A549 (cell line): ENCODE measurements around the gene PDZD2. TPM values are rescaled to one million over a fixed set of nuclear protein-coding genes. Genes with fewer than 3 reads are reported as not detected.

Source experiments
- ATAC-seq, 2 experiments: fragments of 200-7000 bp in 1 of 2; fragments of >200 bp in 1 of 2; cut with Nextera tagmentation in 1 of 2; cut with Tn5 transposase in 1 of 2; 3 replicates each; pipeline versions ENCODE4 v1.8.0 to v1.9.1; 2018 to 2020; ENCODE audit warnings: mild to moderate bottlenecking in 1 of 2, moderate library complexity in 1 of 2
- CTCF ChIA-PET: fragments of 300-600 bp; sonication (Branson Sonifier 250); formaldehyde crosslinking; extraction: SDS; loops from one replicate; lab custom pipeline; 2021; ENCODE audit warnings: antibody characterized with exemption, inconsistent platforms; lab: Yijun Ruan, JAX
- POLR2A ChIA-PET: fragments of 350-600 bp; formaldehyde crosslinking; extraction: SDS; loops from one replicate; lab custom pipeline; 2021; ENCODE audit warnings: antibody characterized with exemption, inconsistent platforms; lab: Yijun Ruan, JAX
- DNase-seq, 2 experiments: peaks; one replicate each; pipeline versions ENCODE4 v3.0.0 to v3.0.0-alpha.2; 2011 to 2016; ENCODE audit warnings: low read depth in 1 of 2, low spot score in 1 of 2
- FAIRE-seq: peaks from 2 replicates; lab custom pipeline; 2011; peaks lifted over from hg19 to GRCh38; lab: Jason Lieb, UNC
- H3K27ac ChIP-seq, 2 experiments: fragments of >200 bp; sonication (Bioruptor Twin); formaldehyde crosslinking; 3 replicates each; pipeline ENCODE4 v1.5.1; 2016 to 2017
- H3K4me1 ChIP-seq: fragments of >200 bp; sonication (Bioruptor Twin); formaldehyde crosslinking; 3 replicates; pipeline ENCODE4 v1.6.1; 2016
- H3K4me2 ChIP-seq: fragments of >200 bp; sonication (Bioruptor Twin); formaldehyde crosslinking; 3 replicates; pipeline ENCODE4 v1.6.1; 2016
- H3K4me3 ChIP-seq: fragments of >200 bp; sonication (Bioruptor Twin); formaldehyde crosslinking; 3 replicates; pipeline ENCODE4 v1.5.1; 2016
- H3K9me3 ChIP-seq: fragments of >200 bp; sonication (Bioruptor Twin); formaldehyde crosslinking; 3 replicates; pipeline ENCODE4 v1.6.1; 2016
- CBX2 ChIP-seq: fragments of 200-600 bp; sonication (generic); IDR thresholded peaks from 2 replicates; pipeline ENCODE4 v1.6.1; 2016; ENCODE audit warnings: low read depth, mild to moderate bottlenecking, borderline replicate concordance
- CEBPB ChIP-seq, 2 experiments: fragments of >200 bp in 1 of 2; sonication (Bioruptor Twin) in 1 of 2; formaldehyde crosslinking in 1 of 2; IDR thresholded peaks; 2 replicates each; pipeline ENCODE4 v1.6.1; 2012 to 2016
- CTCF ChIP-seq: fragments of >200 bp; sonication (Bioruptor Twin); formaldehyde crosslinking; IDR thresholded peaks from 3 replicates; pipeline ENCODE4 v1.5.1; 2016
- ELK1 ChIP-seq: fragments of 150-350 bp; IDR thresholded peaks from 2 replicates; pipeline ENCODE4 v1.6.1; 2014; ENCODE audit warnings: low read depth, mild to moderate bottlenecking, low read length
- EP300 ChIP-seq, 2 experiments: fragments of >200 bp; sonication (Bioruptor Twin); formaldehyde crosslinking; IDR thresholded peaks; 2 replicates in 1 of 2; 3 replicates in 1 of 2; pipeline ENCODE4 v1.6.1; 2016 to 2017
- ESRRA ChIP-seq: fragments of 150-350 bp; IDR thresholded peaks from 2 replicates; pipeline ENCODE4 v1.6.1; 2014; ENCODE audit warnings: mild to moderate bottlenecking, low read length, borderline replicate concordance
- FOSB ChIP-seq: fragments of 250-450 bp; sonication (Bioruptor Pico); IDR thresholded peaks from 2 replicates; pipeline ENCODE4 v1.5.0; 2020; ENCODE audit warnings: mild to moderate bottlenecking, moderate library complexity
- FOSL2 ChIP-seq, 2 experiments: fragments of 450-650 bp in 1 of 2; fragments of >200 bp in 1 of 2; sonication (Bioruptor Twin) in 1 of 2; formaldehyde crosslinking; IDR thresholded peaks; 2 replicates each; pipeline versions ENCODE4 v1.5.0 to v1.6.1; 2016 to 2020; ENCODE audit warnings: mild to moderate bottlenecking in 1 of 2, moderate library complexity in 1 of 2
- FOXS1 ChIP-seq: fragments of 250-450 bp; sonication (Bioruptor Pico); IDR thresholded peaks from 2 replicates; pipeline ENCODE4 v1.5.0; 2020; ENCODE audit warnings: mild to moderate bottlenecking, moderate library complexity
- GATA3 ChIP-seq: IDR thresholded peaks from 2 replicates; pipeline ENCODE4 v1.6.1; 2012; ENCODE audit warnings: borderline replicate concordance
- HEYL ChIP-seq: fragments of 250-450 bp; sonication (Bioruptor Pico); IDR thresholded peaks from 2 replicates; pipeline ENCODE4 v1.8.0; 2021; ENCODE audit warnings: mild to moderate bottlenecking, moderate library complexity
- HMGXB4 ChIP-seq: fragments of 250-450 bp; sonication (Bioruptor Pico); IDR thresholded peaks from 2 replicates; pipeline ENCODE4 v1.5.0; 2021; ENCODE audit warnings: mild to moderate bottlenecking, moderate library complexity, borderline replicate concordance
- HOXB5 ChIP-seq: fragments of 250-450 bp; sonication (Bioruptor Pico); IDR thresholded peaks from 2 replicates; pipeline ENCODE4 v1.5.0; 2020; ENCODE audit warnings: mild to moderate bottlenecking, moderate library complexity
- JUN ChIP-seq, 2 experiments: fragments of >200 bp; sonication (Bioruptor Twin); formaldehyde crosslinking; IDR thresholded peaks; 2 replicates in 1 of 2; 3 replicates in 1 of 2; pipeline ENCODE4 v1.6.1; 2016 to 2017
- JUNB ChIP-seq: fragments of >200 bp; sonication (Bioruptor Twin); formaldehyde crosslinking; IDR thresholded peaks from 2 replicates; pipeline ENCODE4 v1.6.1; 2016
- MAFK ChIP-seq: fragments of 450-650 bp; IDR thresholded peaks from 2 replicates; pipeline ENCODE4 v1.6.1; 2014; ENCODE audit not compliant: partially characterized antibody
- MAZ ChIP-seq: fragments of 150-350 bp; IDR thresholded peaks from 2 replicates; pipeline ENCODE4 v1.6.1; 2014; ENCODE audit warnings: antibody characterized with exemption, low read depth, low read length, borderline replicate concordance
- NFE2L2 ChIP-seq: fragments of 150-350 bp; conservative IDR thresholded peaks from 2 replicates; pipeline ENCODE4 v1.6.1; 2014; ENCODE audit warnings: low read length
- PHF8 ChIP-seq: fragments of 200-600 bp; sonication (generic); IDR thresholded peaks from 2 replicates; pipeline ENCODE4 v1.6.1; 2016; ENCODE audit warnings: low read depth, mild to moderate bottlenecking, antibody characterized with exemption, moderate library complexity, borderline replicate concordance
- POLR2A ChIP-seq: IDR thresholded peaks from 2 replicates; pipeline ENCODE4 v1.6.1; 2012; ENCODE audit warnings: mild to moderate bottlenecking, low read length
- RARB ChIP-seq: fragments of 250-450 bp; sonication (Bioruptor Pico); IDR thresholded peaks from 2 replicates; pipeline ENCODE4 v1.8.0; 2021; ENCODE audit warnings: mild to moderate bottlenecking, moderate library complexity
- RCOR1 ChIP-seq: fragments of 150-350 bp; IDR thresholded peaks from 2 replicates; pipeline ENCODE4 v1.6.1; 2014; ENCODE audit warnings: antibody characterized with exemption, low read length, low read depth
- RFX5 ChIP-seq: fragments of 450-650 bp; IDR thresholded peaks from 2 replicates; pipeline ENCODE4 v1.7.1; 2014; ENCODE audit warnings: antibody characterized with exemption, mild to moderate bottlenecking, moderate library complexity
- SMC3 ChIP-seq: fragments of >200 bp; sonication (Bioruptor Twin); formaldehyde crosslinking; IDR thresholded peaks from 3 replicates; pipeline ENCODE4 v1.6.1; 2018; ENCODE audit warnings: inconsistent platforms
- TP53 ChIP-seq: fragments of 250-450 bp; sonication (Bioruptor Pico); IDR thresholded peaks from 2 replicates; pipeline ENCODE4 v1.5.0; 2021; ENCODE audit warnings: mild to moderate bottlenecking, moderate library complexity
- ZFP36 ChIP-seq: fragments of 450-650 bp; IDR thresholded peaks from 2 replicates; pipeline ENCODE4 v1.6.1; 2014; ENCODE audit warnings: borderline replicate concordance; ENCODE audit not compliant: partially characterized antibody
- ZNF302 ChIP-seq: fragments of 250-450 bp; sonication (Bioruptor Pico); IDR thresholded peaks from 2 replicates; pipeline ENCODE4 v1.9.0; 2021; ENCODE audit warnings: inconsistent platforms, mild to moderate bottlenecking, moderate library complexity
- ZSCAN20 ChIP-seq: fragments of 250-450 bp; sonication (Bioruptor Pico); IDR thresholded peaks from 2 replicates; pipeline ENCODE4 v1.8.0; 2022; ENCODE audit warnings: mild to moderate bottlenecking, moderate library complexity
- WGBS: methylation state at CpG from one replicate; pipeline ENCODE4 v1.1.6; 2017; ENCODE audit errors: missing lambda C conversion rate; 5-methylcytosine and 5-hydroxymethylcytosine counted together
- polyA plus RNA-seq, 4 experiments: library from polyadenylated mRNA; depleted of rRNA in 3 of 4; stranded (reverse); fragments of >200 nt; fragmentation: RNase III in 1 of 4; extraction: RNeasy Plus Mini Kit Qiagen cat#74134 plus additional on column Dnase treatment in 1 of 4; gene quantifications; 2 replicates in 3 of 4; 3 replicates in 1 of 4; pipeline ENCODE4 v1.2.3, GENCODE V29; 2011 to 2017

Gene PDZD2
- polyA plus RNA-seq, 2 of the 4 experiments (the other 2 are of a cell fraction) = 0.06 to 0.09 TPM

- TF ChIP-seq MAZ (no peak), RFX5 (no peak)
Measured at GRCh38 chr5:32143617-32144377, 504.9 kb downstream of the PDZD2 start (continued).

GRCh38 chr5:32144378-32145207 is 505.7 kb downstream of the PDZD2 start:
- ATAC-seq (no peak), DNase-seq (no peak), FAIRE-seq (no peak)
- no peaks in the 10 kb centered on the region for H3K9me3 ChIP-seq
- ChIA-PET CTCF (interaction anchor here (1.4 to 1.5 kb wide), 2 partner anchors 13 to 87 kb away, joined by 3 read pairs; no protein-coding TSS in a partner anchor), POLR2A (no interaction called here)
- 95% methylated on average over 5 of the region's 5 CpGs for WGBS
- H3K4me1 ChIP-seq = peaks cover 28% of the 10 kb centered on the region; the same call in 2 of the 3 replicates
- no peak overlapping the region for H3K27ac ChIP-seq
- no peak overlapping the region for H3K4me3 ChIP-seq
- TF ChIP-seq CTCF = no peak
- no peak for TF ChIP-seq HOXB5 (CRISPR knock-in tag)
- no peak for TF ChIP-seq FOSL2 (IDR thresholded peaks at IDR 0.05)
- no peak for TF ChIP-seq FOSL2 (CRISPR knock-in tag; IDR thresholded peaks at IDR 0.05)
- no peak for TF ChIP-seq FOSB (CRISPR knock-in tag)
- no peak for TF ChIP-seq TP53 (CRISPR knock-in tag)
- TF ChIP-seq ESRRA = no peak
- TF ChIP-seq HEYL (CRISPR knock-in tag) = no peak
- TF ChIP-seq HMGXB4 (CRISPR knock-in tag) = no peak
- no peak for TF ChIP-seq ZNF302 (CRISPR knock-in tag)
- no peak for TF ChIP-seq CBX2
- no peak for TF ChIP-seq ZSCAN20 (CRISPR knock-in tag)
- no peak overlapping the region for H3K4me2 ChIP-seq

GRCh38 chr5:32145378-32145777 is 506.4 kb downstream of the PDZD2 start:
- 78% methylated on average over 2 of the region's 2 CpGs for WGBS
- no peak overlapping the region for H3K4me3 ChIP-seq
- no peak overlapping the region for H3K4me2 ChIP-seq
- FAIRE-seq = no peak
- ChIA-PET CTCF (interaction anchor here (1.4 kb wide), 1 partner anchor 13 kb away, joined by 3 read pairs; no protein-coding TSS in a partner anchor), POLR2A (no interaction called here)
- ATAC-seq = no peak
- peaks cover 28% of the 10 kb centered on the region; the same call in 2 of the 3 replicates for H3K4me1 ChIP-seq
- no peak overlapping the region for H3K27ac ChIP-seq
- DNase-seq = no peak
- H3K9me3 ChIP-seq = no peaks in the 10 kb centered on the region
- no peak for TF ChIP-seq ZFP36
- no peak for TF ChIP-seq EP300 (IDR thresholded peaks at IDR 0.05)
- TF ChIP-seq HEYL (CRISPR knock-in tag) = no peak
- no peak for TF ChIP-seq FOXS1 (CRISPR knock-in tag)
- TF ChIP-seq JUN (IDR thresholded peaks at IDR 0.05) = no peak
- no peak for TF ChIP-seq MAFK
- TF ChIP-seq POLR2A = no peak
- TF ChIP-seq RCOR1 = no peak
- no peak for TF ChIP-seq PHF8
- no peak for TF ChIP-seq CEBPB (IDR thresholded peaks at IDR 0.05)
- TF ChIP-seq ELK1 = no peak
- no peak for TF ChIP-seq GATA3
- TF ChIP-seq NFE2L2 = no peak
- TF ChIP-seq RARB (CRISPR knock-in tag) = no peak
- no peak for TF ChIP-seq CTCF
- no peak for TF ChIP-seq JUNB
- no peak for TF ChIP-seq SMC3
